Endothelial cell of umbilical vein (primary cell): ENCODE results near the gene RGS11.

ENCODE experiments used
- CTCF ChIP-seq, 2 donors: IDR thresholded peaks; 1 replicate in 1 of 2; 2 replicates in 1 of 2; pipeline ENCODE4 v1.5.1; 2011; ENCODE audit warnings: low read length in 2 of 2, mild to moderate bottlenecking in 2 of 2, moderate library complexity in 2 of 2, control low read depth in 1 of 2, inconsistent platforms in 1 of 2, low read depth in 1 of 2; ENCODE audit not compliant: insufficient read depth in 1 of 2; ENCODE audit errors: extremely low read depth in 1 of 2
- EZH2 ChIP-seq: IDR thresholded peaks from 2 replicates; pipeline ENCODE4 v1.6.1; 2012; ENCODE audit warnings: borderline replicate concordance, low read depth, mild to moderate bottlenecking, moderate library complexity, low read length, inconsistent platforms; ENCODE audit not compliant: severe bottlenecking
- GATA2 ChIP-seq: IDR thresholded peaks from 2 replicates; pipeline ENCODE4 v1.7.0; 2011; ENCODE audit warnings: low read depth, mild to moderate bottlenecking, moderate library complexity, mixed read lengths, low read length; ENCODE audit not compliant: insufficient read length, insufficient read depth
- JUN ChIP-seq: IDR thresholded peaks from 2 replicates; pipeline ENCODE4 v1.6.1; 2011; ENCODE audit warnings: borderline replicate concordance, low read depth; ENCODE audit not compliant: insufficient read length, insufficient read depth
- POLR2AphosphoS5 ChIP-seq: IDR thresholded peaks from 2 replicates; pipeline ENCODE4 v1.6.1; 2012; ENCODE audit warnings: low read depth, mild to moderate bottlenecking, control low read depth, low read length, moderate library complexity; ENCODE audit not compliant: insufficient read depth

DNA sequence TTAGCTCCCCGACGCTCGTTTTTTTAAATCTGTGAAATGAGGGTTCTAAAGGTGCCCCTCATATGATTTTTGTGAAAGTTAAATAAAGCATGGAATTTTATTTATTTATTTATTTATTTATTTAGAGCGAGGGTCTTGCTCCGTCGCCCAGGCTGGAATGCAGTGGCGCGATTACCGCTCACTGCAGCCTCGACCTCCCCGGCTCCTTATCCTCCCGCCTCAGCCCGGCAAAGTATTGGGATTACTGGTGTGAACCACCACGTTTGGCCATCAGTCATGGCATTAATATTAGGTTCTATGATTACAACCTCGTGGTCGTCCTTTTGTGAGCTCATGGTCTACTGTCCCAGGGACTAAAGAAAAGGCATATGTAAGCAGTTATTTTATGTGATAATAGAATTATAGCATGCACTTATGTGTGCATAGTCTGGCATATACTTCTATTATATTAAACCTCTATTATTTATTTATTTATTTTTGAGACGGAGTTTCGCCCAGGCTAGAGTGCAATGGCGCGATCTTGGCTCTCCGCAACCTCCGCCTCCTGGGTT is 45.9 kb downstream of the RGS11 start:
- TF ChIP-seq CTCF (IDR thresholded peaks at IDR 0.05; ENCODE audit: extremely low read depth in 1 of 2, insufficient read depth in 1 of 2, low read depth in 1 of 2, low read length in 2 of 2) (no peak), JUN (no peak), EZH2 (no peak), POLR2AphosphoS5 (no peak), GATA2 (no peak)
